ENCODE measurements around the gene SMC5. TPM values are rescaled to one million over a fixed set of nuclear protein-coding genes. Genes with fewer than 3 reads are reported as not detected.

The SMC5 gene
- total RNA-seq, 1 donor from 2014 or later: 26.5 TPM

GRCh38 chr9:70404261-70404660 is 145.5 kb downstream of the SMC5 start:
- Mint-ChIP-seq H3K36me3 (ENCODE audit: low read depth, unreplicated experiment) (no peaks in the 10 kb centered on the region), H3K27ac (ENCODE audit: unreplicated experiment) (no peak overlapping the region), H3K4me3 (ENCODE audit: unreplicated experiment) (no peak overlapping the region), H3K4me1 (ENCODE audit: unreplicated experiment) (no peaks in the 10 kb centered on the region), H3K27me3 (ENCODE audit: unreplicated experiment) (no peaks in the 10 kb centered on the region), H3K9me3 (ENCODE audit: unreplicated experiment) (no peaks in the 10 kb centered on the region)
- no peak for DNase-seq (ENCODE audit: low spot score)
- TF ChIP-seq, protein P1, sequence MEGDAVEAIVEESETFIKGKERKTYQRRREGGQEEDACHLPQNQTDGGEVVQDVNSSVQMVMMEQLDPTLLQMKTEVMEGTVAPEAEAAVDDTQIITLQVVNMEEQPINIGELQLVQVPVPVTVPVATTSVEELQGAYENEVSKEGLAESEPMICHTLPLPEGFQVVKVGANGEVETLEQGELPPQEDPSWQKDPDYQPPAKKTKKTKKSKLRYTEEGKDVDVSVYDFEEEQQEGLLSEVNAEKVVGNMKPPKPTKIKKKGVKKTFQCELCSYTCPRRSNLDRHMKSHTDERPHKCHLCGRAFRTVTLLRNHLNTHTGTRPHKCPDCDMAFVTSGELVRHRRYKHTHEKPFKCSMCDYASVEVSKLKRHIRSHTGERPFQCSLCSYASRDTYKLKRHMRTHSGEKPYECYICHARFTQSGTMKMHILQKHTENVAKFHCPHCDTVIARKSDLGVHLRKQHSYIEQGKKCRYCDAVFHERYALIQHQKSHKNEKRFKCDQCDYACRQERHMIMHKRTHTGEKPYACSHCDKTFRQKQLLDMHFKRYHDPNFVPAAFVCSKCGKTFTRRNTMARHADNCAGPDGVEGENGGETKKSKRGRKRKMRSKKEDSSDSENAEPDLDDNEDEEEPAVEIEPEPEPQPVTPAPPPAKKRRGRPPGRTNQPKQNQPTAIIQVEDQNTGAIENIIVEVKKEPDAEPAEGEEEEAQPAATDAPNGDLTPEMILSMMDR (IDR thresholded peaks at IDR 0.05; ENCODE audit: unreplicated experiment): no peak

Other genes with a start within 250 kb of the SMC5 start
- gene MAMDC2, start 215.1 kb upstream of the SMC5 start, total RNA-seq (ENCODE audit: unreplicated experiment): 0.10 TPM
- gene KLF9, start 155.7 kb downstream of the SMC5 start, total RNA-seq (ENCODE audit: unreplicated experiment): 0.87 TPM

Data from endothelial cell (in vitro differentiated cells).